PC-3 (cell line): ENCODE results near the gene HOXA6. TPM values are rescaled to one million over a fixed set of nuclear protein-coding genes. Genes with fewer than 3 reads are reported as not detected.

Source experiments
- ATAC-seq: fragments of 200-7000 bp; cut with Tn5 transposase; 2 replicates; pipeline ENCODE4 v1.9.1; 2020; ENCODE audit warnings: mild to moderate bottlenecking, moderate library complexity
- BruUV-seq: library from RNA; stranded (reverse); fragments of 400-500 nt; replicated peaks from 2 replicates; lab custom pipeline; 2021; lab: Mats Ljungman, UMichigan
- CTCF ChIA-PET: fragments of 300-600 bp; sonication (Branson Sonifier 250); formaldehyde crosslinking; loops from one replicate; lab custom pipeline; 2022; ENCODE audit warnings: antibody characterized with exemption; lab: Charles Lee
- POLR2A ChIA-PET: fragments of 300-600 bp; sonication (Branson Sonifier 250); formaldehyde crosslinking; loops from one replicate; lab custom pipeline; 2022; ENCODE audit warnings: antibody characterized with exemption; ENCODE audit not compliant: unreplicated experiment; lab: Charles Lee
- DNase-seq: peaks from one replicate; pipeline ENCODE4 v3.0.0-alpha.2; 2015
- H2AFZ ChIP-seq: fragments of 300-600 bp; sonication (generic); 2 replicates; pipeline ENCODE4 v1.6.0; 2016; ENCODE audit warnings: antibody characterized with exemption, low read length
- H3F3A ChIP-seq: fragments of 300-600 bp; sonication (generic); one replicate; pipeline ENCODE4 v1.6.0; 2017; ENCODE audit warnings: antibody characterized with exemption, low read length, control low read depth, mild to moderate bottlenecking; ENCODE audit not compliant: unreplicated experiment
- H3K27ac ChIP-seq: fragments of 300-600 bp; sonication (generic); 2 replicates; pipeline ENCODE4 v1.5.1; 2016; ENCODE audit warnings: mild to moderate bottlenecking, low read length
- H3K27me3 ChIP-seq: fragments of 300-600 bp; sonication (generic); 2 replicates; pipeline ENCODE4 v1.6.1; 2016; ENCODE audit warnings: low read length, mixed read lengths
- H3K36me3 ChIP-seq: fragments of 300-600 bp; sonication (generic); 2 replicates; pipeline ENCODE4 v1.6.1; 2016; ENCODE audit warnings: low read depth, mixed run types, low read length, mixed read lengths
- H3K4me1 ChIP-seq: fragments of 300-600 bp; sonication (generic); 2 replicates; pipeline ENCODE4 v1.5.1; 2016; ENCODE audit warnings: low read length; ENCODE audit not compliant: insufficient read depth
- H3K4me2 ChIP-seq: fragments of 300-600 bp; sonication (generic); 2 replicates; pipeline ENCODE4 v1.6.0; 2016; ENCODE audit warnings: low read length
- H3K4me3 ChIP-seq: fragments of 300-600 bp; sonication (generic); 2 replicates; pipeline ENCODE4 v1.5.1; 2016; ENCODE audit warnings: mild to moderate bottlenecking, low read length, mixed read lengths
- H3K79me2 ChIP-seq: fragments of 300-600 bp; sonication (generic); 2 replicates; pipeline ENCODE4 v1.6.1; 2017; ENCODE audit warnings: low read length, mixed read lengths
- H3K9ac ChIP-seq: fragments of 300-600 bp; sonication (generic); 2 replicates; pipeline ENCODE4 v1.6.0; 2016; ENCODE audit warnings: mild to moderate bottlenecking, low read length
- H3K9me2 ChIP-seq: fragments of 300-600 bp; sonication (generic); replicated peaks from 2 replicates; pipeline ENCODE4 v1.6.1; 2016; ENCODE audit warnings: mixed run types, low read length, mixed read lengths
- H3K9me3 ChIP-seq: fragments of 300-600 bp; sonication (generic); 2 replicates; pipeline ENCODE4 v1.6.1; 2016; ENCODE audit warnings: low read length, mixed read lengths
- H4K20me1 ChIP-seq: fragments of 300-600 bp; sonication (generic); 2 replicates; pipeline ENCODE4 v1.6.1; 2016; ENCODE audit warnings: low read length, mixed read lengths
- EZH2 ChIP-seq: fragments of 300-600 bp; sonication (generic); IDR thresholded peaks from one replicate; pipeline ENCODE4 v1.6.1; 2017; ENCODE audit warnings: antibody characterized with exemption, mild to moderate bottlenecking, low read length; ENCODE audit not compliant: unreplicated experiment
- EZH2phosphoT487 ChIP-seq: fragments of 300-600 bp; sonication (generic); IDR thresholded peaks from 2 replicates; pipeline ENCODE4 v1.6.1; 2018; ENCODE audit warnings: mild to moderate bottlenecking, antibody characterized with exemption, low read length, borderline replicate concordance
- intact Hi-C: fragments of 100-400 bp; cut with micrococcal nuclease; formaldehyde crosslinking; loops from 2 replicates; pipeline ENCODE4 v1.9.0; 2023
- total RNA-seq: library from RNA; depleted of rRNA; stranded (reverse); fragments of >200 nt; gene quantifications from 2 replicates; pipeline ENCODE4 v1.2.3, GENCODE V29; 2014
- TF ChIP-seq, protein P1 (sequence below): fragments of 300-600 bp; sonication (generic); conservative IDR thresholded peaks from 2 replicates; pipeline ENCODE4 v1.5.1; 2017; ENCODE audit warnings: antibody characterized with exemption, low read depth, mild to moderate bottlenecking, low read length

The HOXA6 gene
- total RNA-seq, 1 experiment from 2014 or later: 8.3 TPM

DNA sequence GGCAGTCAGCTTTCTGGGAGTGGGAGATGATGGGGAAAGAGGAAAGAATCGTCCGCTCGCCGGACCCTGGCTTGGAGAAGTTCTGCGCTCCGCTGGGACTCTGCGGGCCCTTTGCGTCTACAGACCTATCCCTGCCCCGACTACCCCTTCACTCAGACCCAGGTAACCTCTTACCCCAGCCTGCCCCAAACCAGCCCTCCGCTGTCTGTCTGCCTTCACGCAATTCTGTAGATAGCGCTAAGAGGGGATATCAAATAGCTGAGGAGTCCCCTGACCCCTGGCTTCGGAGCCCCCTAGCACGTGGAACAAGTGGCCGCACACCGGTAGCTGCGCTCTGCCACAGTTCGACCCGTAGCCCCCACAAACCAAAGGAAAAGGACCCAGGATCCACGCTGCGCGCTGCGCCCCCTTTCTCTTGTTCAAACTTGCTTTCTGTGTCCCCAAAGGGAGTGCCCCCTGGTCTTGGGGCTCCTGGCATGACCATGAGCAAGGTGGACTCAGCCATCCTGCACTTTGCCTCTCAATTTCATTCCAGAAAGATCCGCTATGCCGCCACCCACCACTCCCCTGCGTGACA, 24.0 kb downstream of the HOXA6 start:
- no peak for DNase-seq
- H3K27me3 ChIP-seq: no peaks in the 10 kb centered on the region
- CTCF ChIA-PET: no interaction called here
- H3F3A ChIP-seq: no peaks in the 10 kb centered on the region
- H3K79me2 ChIP-seq: peaks cover 15% of the 10 kb centered on the region; the same call in 1 of the 2 replicates
- no peaks in the 10 kb centered on the region for H3K9me2 ChIP-seq
- no peak overlapping the region for H2AFZ ChIP-seq
- no peak overlapping the region for H3K9ac ChIP-seq
- H3K27ac ChIP-seq: no peak overlapping the region
- 0 out of 2 replicates have a peak, but pooled peaks cover 4% of the 10 kb centered on the region for H3K4me1 ChIP-seq
- no peak overlapping the region for H3K4me2 ChIP-seq
- BruUV-seq: no TSS peak
- no peaks in the 10 kb centered on the region; the same call in 1 of the 2 replicates for H3K36me3 ChIP-seq
- TF ChIP-seq, protein P1, sequence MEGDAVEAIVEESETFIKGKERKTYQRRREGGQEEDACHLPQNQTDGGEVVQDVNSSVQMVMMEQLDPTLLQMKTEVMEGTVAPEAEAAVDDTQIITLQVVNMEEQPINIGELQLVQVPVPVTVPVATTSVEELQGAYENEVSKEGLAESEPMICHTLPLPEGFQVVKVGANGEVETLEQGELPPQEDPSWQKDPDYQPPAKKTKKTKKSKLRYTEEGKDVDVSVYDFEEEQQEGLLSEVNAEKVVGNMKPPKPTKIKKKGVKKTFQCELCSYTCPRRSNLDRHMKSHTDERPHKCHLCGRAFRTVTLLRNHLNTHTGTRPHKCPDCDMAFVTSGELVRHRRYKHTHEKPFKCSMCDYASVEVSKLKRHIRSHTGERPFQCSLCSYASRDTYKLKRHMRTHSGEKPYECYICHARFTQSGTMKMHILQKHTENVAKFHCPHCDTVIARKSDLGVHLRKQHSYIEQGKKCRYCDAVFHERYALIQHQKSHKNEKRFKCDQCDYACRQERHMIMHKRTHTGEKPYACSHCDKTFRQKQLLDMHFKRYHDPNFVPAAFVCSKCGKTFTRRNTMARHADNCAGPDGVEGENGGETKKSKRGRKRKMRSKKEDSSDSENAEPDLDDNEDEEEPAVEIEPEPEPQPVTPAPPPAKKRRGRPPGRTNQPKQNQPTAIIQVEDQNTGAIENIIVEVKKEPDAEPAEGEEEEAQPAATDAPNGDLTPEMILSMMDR: no peak
- TF ChIP-seq EZH2: no peak
- TF ChIP-seq EZH2phosphoT487: no peak
- no peaks in the 10 kb centered on the region for H4K20me1 ChIP-seq
- no peak for ATAC-seq
- H3K4me3 ChIP-seq: no peak overlapping the region
- POLR2A ChIA-PET: interaction anchor here (0.6 kb wide), 1 partner anchor 12 kb away, joined by 4 read pairs; no protein-coding TSS in a partner anchor
- no peaks in the 10 kb centered on the region for H3K9me3 ChIP-seq
- intact Hi-C loops: no loop called here

DNA sequence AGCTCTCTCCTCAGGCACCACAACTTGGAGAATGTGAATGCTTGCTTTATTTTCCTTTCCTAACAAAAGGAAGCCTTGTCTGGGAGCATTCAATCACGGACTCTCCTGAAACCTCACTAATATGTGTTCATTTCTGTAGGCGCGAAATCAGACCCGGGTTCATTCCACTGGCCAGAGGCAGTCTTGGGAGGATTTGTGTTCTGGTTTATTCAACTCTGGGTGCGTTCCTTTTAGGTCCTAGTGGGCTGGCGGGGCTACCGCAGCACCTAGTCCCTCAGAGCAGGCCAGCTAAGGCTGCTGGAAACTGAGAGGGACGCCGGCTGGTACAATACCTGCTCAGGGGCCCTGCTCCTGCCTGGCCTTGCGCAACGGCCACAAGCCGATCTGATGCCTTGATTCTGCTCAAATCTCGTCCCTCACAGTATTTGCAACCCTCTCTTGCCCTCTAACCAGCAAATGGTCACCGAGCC, 24.5 kb downstream of the HOXA6 start:
- H3K4me3 ChIP-seq: no peak overlapping the region; the same call in 1 of the 2 replicates
- DNase-seq (no peak), ATAC-seq (0 out of 2 replicates have a peak, but pooled peaks have one; percentile 9)
- intact Hi-C loops: no loop called here
- ChIA-PET POLR2A (interaction anchor here (0.6 to 0.7 kb wide), 3 partner anchors 8 to 25 kb away, joined by 3 to 5 read pairs (median 4); no protein-coding TSS in a partner anchor), CTCF (no interaction called here)
- TF ChIP-seq, protein P1: no peak
- TF ChIP-seq EZH2: no peak
- TF ChIP-seq EZH2phosphoT487: no peak
- H3K4me2 ChIP-seq: peak overlapping the region; percentile 38
- no peaks in the 10 kb centered on the region for H3F3A ChIP-seq
- no peaks in the 10 kb centered on the region for H3K9me2 ChIP-seq
- H3K9me3 ChIP-seq: no peaks in the 10 kb centered on the region
- 0 out of 2 replicates have a peak overlapping the region, but pooled peaks have one; percentile 1 for H2AFZ ChIP-seq
- no peaks in the 10 kb centered on the region; the same call in 1 of the 2 replicates for H3K36me3 ChIP-seq
- peak overlapping the region; percentile 51; the same call in 1 of the 2 replicates for H3K9ac ChIP-seq
- peaks cover 18% of the 10 kb centered on the region; the same call in 1 of the 2 replicates for H3K79me2 ChIP-seq
- BruUV-seq: no TSS peak
- H4K20me1 ChIP-seq: no peaks in the 10 kb centered on the region
- no peak overlapping the region for H3K27ac ChIP-seq
- H3K4me1 ChIP-seq: 0 out of 2 replicates have a peak, but pooled peaks cover under 1% of the 10 kb centered on the region
- no peaks in the 10 kb centered on the region for H3K27me3 ChIP-seq
